HG02571 (cell line): ENCODE results near the gene METAP2.

Experiments
- ATAC-seq: cut with Tn5 transposase; IDR thresholded peaks from one replicate; pipeline ENCODE4 v1.9.1; 2021; ENCODE audit warnings: mild to moderate bottlenecking, moderate library complexity; ENCODE audit not compliant: unreplicated experiment

METAP2 gene

DNA sequence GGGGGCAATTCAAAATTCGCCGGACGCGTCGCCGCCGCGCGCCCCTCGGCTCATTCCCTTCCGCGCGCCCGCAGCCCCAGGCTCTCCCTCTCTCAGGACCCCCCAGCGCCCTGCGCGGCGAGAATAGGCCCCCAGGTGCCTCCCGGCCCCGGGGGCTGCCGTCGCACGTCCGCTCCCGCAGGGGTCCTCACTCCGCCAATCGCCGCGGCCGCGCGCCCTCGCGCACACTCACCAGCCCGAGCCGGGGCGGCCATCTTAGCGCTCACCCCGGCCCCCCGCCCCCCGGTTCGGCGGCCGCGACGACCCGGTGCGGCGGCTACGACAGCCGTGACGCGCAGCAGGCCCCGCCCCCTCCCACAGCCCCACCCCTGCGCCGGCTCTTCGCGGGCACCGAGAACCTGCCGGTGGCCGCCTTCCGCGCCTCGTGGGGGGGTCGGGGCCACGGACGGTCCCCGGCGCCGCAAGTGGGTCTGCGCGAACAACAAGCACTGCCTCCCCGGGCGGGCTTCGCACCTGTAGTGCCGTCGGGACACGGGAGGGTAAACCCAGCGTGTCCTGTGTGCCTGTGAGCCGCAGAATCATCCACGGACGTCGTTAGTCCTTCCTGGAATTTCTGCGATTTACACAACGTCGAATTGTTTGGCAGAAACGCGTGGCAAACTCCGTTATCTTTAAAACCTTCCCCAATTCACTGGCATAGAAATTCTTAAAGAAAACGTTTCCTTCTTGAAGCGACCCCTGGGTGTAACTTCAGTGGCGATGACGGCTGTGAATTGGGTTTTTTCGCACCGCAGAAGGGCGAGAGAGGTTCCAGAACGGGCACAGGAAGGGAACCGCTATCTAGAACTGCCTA is 74.8 kb downstream of the METAP2 start:
- ATAC-seq = no peak

DNA sequence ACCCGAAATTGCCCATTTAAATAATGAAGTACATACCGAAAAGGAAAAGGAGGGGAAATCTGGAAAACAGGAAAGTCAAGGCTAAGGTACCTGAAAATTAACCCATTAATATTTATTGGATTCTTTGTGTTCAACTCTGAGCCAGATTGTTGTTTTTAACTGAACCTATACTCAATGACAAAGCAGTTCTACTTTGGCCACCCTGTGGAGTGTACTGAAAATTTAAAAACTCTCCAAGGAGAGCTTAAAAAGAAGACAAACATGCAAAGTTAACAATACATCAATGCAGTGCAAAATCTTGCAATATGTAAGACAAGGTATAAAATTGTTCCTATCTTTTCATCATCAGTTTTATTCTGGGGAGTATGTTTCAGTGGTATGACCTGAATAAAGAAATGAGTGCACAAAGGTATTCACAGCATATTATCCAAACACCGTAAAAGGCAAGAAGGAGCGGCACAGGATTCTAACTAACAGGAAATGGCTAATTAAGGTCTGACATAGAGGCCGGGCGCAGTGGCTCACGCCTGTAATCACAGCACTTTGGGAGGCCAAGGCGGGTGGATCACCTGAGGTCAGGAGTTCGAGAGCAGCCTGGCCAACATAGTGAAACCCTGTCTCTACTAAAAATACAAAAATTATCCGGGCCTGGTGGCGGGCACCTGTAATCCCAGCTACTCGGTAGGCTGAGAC is 75.6 kb downstream of the METAP2 start:
- no peak for ATAC-seq

DNA sequence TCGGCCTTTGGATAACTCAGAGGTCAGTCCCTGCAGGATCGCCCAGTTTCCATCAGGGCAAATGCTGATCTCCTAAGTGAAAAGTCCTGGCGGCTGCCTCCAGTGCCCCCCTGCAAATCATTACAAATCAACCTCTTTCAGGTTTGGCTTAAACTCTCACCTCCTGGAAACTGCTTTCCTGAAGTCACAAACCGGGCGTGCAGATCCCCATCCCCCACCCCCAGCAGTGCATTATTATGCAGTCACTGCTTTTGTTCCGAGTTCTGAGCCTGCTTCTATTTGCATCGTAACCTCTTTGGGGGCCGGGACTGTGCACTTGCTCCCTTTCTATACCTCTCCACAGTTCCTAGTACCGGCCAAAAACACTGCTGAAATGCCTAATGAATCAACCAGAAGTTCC is 77.4 kb downstream of the METAP2 start, which contains the start of gene USP44:
Gene USP44 (minus strand): TSS at position 172 of the 400 bp plus-strand sequence. CDS start 17,220 bp downstream, outside the sequence.
- no peak for ATAC-seq

DNA sequence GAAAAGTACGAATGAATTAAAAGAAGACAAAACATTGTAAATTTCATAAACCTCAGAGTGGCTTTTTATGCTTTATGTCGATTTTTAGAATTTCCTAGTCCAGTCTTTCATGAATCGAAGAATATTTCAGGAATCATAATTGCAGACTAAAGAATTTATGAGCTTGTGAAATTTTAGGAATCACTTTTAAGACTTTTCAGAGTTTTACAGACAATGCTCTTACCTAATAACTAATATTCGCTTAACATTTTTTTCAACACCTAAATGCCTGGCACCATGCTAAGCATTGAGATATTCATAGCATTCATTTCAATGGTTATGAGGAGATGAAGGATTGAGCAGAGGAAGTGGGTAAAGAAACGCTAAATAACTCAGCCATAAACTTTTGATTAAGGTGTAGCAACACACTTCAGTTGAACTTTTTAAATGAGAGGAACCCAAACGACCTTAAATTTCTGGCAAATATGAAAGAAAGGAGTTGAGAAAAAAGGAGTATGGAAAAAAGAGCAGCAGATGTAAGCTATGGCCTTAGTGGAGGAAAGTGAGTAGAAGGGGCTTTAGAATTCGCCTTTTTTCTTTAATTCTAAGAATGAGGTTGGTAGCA is 78.1 kb downstream of the METAP2 start:
- ATAC-seq = no peak

DNA sequence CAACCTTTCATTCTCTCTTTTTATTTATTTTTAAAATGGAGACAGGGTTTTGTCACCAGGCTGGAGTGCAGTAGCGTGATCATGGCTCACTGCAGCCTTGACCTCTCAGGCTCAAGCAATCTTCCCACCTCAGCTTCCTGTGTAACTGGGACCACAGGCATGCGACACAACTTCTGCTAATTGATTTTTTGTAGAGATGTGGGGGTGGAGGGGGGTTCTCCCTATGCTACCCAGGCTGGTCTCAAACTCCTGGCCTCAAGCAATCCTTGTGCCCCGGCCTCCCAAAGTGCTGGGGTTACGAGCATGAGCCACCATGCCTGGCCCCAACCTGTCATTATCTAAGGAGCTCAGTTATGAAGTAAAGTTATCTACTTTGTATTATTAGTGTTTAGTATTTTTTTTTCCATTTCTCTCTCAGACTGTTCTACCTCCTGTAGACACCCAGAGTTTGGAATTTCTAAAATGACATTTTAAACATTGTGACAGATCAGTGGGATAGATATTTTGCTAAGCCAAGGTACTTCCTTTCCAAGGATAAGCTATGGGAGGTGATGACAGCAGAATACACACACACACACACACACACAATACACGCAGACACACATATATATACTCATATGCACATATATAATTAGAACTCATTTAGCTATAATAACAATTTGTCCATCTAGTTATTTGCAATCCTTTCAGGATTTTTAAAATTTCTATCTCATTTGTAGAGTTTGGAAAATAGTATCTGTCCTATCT is 79.4 kb downstream of the METAP2 start:
- ATAC-seq = no peak

DNA sequence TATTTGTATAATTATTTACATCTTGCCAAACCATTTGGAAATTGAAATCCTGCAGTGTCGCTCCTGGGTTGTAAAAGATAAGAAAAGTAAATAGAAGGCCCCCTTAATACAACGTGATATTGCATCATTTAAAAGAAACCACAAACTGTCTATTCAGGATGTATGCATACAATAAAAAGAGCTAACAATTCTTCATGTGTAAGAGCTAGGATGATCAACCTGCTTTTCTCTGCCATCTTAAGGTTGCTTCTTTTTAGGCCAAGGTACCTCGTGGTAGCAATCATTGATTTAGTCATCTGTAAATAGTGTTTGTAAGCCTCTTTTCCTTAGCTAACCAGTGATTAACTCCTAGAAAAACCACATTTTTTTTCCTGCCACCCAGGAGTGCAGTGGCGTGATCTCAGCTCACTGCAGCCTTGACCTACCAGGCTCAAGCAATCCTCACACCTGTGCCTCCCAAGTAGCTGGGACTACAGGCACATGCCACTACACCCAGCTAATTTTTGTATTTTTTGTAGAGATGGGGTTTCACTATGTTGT is 80.7 kb downstream of the METAP2 start:
- ATAC-seq = no peak

DNA sequence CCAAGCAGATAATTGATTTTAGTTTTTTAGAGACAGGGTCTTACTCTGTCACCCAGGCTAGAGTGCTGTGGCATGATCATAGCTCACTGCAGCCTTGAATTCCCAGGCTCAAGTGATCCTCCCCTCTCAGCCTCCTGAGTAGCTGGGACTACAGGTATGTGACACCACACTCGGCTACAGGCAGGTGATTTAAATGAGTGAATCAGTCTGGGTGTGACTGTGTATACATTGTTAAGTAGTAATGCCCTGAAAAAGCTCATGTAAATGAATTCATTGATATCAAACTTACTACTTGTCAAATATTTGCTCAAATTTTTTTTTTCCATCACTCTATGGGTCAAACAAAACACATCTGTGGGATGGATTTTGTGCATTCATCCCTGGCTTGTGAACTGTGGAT is 83.7 kb downstream of the METAP2 start:
- ATAC-seq = no peak
